HG03520 (cell line): Measurements from ENCODE around the gene HYCC2.
"Not testable (repeated sequence)": the region's sequence is repeated elsewhere in the genome, so short reads cannot be mapped to it uniquely, and the experiment has no call there.

Source experiments
- ATAC-seq: cut with Tn5 transposase; IDR thresholded peaks from one replicate; pipeline ENCODE4 v1.9.1; 2021; ENCODE audit warnings: mild to moderate bottlenecking, moderate library complexity; ENCODE audit not compliant: unreplicated experiment

HYCC2 gene

DNA sequence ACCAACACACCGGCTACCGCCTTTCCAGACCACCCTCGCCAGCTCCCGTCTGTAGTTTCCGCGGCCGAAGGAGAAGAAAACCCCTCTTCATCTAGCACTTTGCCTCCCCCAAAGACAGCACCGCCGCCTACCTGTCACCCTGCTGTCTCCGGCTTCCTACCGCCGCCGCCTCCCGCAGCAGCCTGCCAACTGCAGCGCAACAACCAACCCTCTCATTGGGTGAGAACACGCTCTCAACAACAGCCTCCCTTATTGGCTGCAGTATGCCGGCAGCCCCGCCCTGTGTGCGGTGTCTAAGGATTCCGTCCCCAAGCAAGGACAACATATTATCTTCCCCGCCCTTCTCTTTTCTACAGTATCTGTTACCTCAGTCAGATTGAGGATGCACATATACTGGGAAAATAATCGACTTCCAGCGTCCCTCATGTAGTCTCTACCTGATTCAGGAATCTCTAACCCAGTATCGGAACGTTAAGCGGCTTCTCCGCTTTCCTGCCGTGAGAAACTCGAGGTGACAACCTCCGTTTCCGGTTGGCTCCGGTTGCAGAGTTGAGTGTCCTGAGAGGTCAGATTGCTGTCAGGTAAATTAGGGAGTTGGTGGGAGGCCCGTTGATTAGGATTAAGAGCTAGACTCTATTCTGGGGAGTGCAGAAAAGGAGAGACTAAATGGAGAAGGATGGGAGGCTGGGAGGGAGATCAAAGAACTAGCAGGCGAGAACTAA, at the start of gene HYCC2, which contains the start of gene NDUFB3:
Gene HYCC2, minus strand, starts transcription at position 193 of the 722 bp plus-strand sequence. CDS start 47,662 bp downstream, outside the sequence.
Gene NDUFB3, plus strand, starts transcription at position 523 of the 722 bp plus-strand sequence. CDS start 6,882 bp downstream, outside the sequence.
- ATAC-seq = peak; percentile 96

DNA sequence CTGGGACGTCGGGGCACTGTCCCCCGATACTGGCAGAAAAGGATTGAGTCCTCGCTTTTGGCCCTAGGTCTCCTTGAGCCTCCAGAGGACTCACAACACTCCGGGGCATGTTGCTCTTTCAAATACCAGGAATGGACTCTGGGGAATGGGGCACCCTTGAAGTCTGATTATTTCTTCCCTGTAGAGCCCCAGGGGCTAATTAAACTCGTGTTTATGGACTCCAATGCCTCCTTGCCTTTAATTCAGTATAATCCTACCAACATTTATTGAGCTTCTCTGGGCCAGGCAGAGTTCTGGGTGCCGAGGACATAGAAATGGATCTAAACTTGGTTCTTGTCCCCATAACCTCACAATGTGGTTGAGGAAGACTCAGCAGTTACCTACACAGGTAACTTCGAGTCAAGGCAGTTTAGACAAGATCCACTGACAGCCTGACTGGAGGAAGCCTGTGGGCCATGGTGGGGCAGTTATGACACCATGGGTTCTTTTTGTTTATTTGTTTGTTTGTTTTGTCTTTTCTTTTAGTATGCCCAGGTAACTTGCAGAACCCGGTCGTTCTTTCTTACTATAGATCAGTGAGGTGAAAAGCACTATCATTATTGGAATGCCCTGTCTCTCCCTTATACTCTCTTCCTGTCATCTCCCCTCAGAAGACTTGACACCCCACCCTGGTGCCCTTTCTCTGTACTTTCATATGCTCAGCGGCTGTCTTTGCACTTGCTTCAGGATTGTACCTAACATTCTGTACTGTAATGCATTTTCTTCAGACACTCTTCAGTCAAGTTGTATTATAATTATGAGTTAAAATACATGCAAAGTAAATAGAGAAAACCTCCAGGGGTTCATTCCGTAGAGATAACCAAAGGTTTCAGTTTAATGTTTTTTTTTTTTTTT, 47.7 kb upstream of the HYCC2 start:
- ATAC-seq = peak; percentile 3

- peak; percentile 36 for ATAC-seq
Measured at GRCh38 chr2:201118121-201118960, 46.9 kb upstream of the HYCC2 start.

GRCh38 chr2:201117735-201118094, 46.2 kb upstream of the HYCC2 start:
- ATAC-seq = not testable (repeated sequence)

DNA sequence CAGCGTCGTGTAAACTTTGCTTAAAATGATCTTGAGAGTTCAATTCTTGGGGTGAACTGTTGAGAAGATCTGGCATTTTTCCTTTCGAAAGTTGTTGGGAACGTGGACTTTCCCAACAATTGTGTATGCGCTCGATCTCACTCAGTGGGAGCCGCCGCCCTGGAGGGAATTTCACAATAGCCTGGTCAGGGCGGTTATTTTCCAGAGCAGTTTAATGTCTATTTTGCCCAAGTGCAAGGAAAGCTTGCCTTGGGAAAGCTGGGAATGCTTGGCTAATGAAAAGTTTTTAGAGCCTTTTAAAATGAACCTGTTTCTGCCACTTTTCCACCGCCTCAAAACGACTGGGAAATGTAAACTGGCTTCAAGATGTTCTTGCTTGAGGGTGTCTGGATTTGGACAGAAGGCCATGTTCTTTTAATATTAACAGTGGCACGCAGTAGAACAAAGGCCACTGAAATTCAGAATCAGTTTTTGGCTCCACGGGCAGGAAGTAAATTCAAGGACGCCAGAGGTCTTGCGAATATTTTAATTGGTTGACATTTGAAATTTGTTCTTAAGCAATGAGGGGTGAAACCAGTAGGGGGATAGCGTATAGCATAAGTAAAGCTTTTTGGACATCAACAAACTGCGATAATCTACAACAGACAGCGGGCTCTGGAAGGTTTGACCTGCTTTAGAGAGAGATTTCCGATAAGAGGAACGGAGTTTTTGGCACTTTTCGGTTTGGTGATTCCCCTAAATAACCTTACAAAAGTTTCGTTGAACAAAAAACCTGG, 45.7 kb upstream of the HYCC2 start:
- ATAC-seq = no peak

- ATAC-seq = peak; percentile 39
Measured at GRCh38 chr2:201116115-201116958, 44.9 kb upstream of the HYCC2 start, which contains the start of gene CFLAR. Gene CFLAR (plus strand): TSS chr2:201116164. CDS start chr2:201129866, 13,702 bp downstream.

DNA sequence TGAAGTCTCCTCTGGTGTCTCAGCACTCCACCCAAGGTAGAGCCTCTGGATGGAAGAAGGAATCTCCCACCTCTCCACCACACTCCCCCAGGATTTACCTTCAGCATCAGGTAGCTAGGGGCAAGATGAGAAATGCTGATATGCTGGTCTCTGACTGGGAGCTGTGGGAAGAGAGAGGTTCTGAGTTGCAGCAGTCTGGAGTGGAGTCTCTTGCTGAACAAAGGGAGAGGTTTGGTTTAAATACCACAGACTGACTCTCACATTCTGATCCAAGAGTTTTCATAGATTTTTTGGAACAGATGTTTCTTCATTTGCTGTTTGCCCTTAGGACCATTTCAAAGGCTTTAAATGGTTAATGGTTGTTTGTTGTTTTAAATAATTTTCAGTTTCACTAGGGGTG, 43.4 kb upstream of the HYCC2 start:
- no peak for ATAC-seq

GRCh38 chr2:201114350-201114749, 42.9 kb upstream of the HYCC2 start:
- no peak for ATAC-seq

DNA sequence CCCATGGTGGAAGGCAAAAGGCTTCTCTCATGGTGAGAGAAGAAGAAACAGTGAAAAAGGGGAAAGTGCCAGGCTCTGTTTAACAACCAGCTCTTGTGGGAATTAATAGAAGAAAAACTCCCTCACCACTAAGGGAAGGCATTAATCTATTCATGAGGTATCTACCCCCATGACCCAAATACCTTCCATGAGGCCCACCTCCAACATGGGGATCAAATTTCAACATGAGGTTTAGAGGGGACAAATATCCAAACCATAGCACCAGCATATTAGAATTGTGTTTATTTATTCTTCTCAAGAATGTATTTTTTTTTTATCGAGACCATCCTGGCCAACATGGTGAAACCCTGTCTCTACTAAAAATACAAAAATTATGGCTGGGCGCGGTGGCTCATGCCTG, 39.6 kb upstream of the HYCC2 start:
- no peak for ATAC-seq

- no peak for ATAC-seq
Measured at GRCh38 chr2:201110615-201111014, 39.1 kb upstream of the HYCC2 start.

GRCh38 chr2:201109186-201109585, 37.7 kb upstream of the HYCC2 start:
- ATAC-seq = no peak

DNA sequence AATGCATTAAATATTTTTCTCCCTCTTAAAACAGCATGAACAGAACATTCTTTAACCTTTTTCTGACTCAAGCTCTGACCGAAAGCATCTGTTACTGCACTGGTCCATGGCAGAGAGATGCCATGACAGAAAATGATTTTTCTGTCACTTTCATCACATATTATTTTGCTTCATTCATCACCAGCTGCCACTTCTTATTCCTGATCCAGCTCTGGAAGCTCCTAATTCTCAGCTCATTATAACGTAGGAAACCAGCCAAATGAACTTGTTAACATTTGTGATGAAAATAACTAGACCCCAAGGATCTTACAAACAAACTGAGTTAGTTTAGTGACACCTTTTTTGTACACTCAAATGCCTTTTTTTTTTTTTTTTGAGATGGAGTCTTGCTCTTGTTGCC, 36.9 kb upstream of the HYCC2 start:
- ATAC-seq = no peak

- ATAC-seq = no peak
Measured at GRCh38 chr2:201107624-201108023, 36.2 kb upstream of the HYCC2 start.

DNA sequence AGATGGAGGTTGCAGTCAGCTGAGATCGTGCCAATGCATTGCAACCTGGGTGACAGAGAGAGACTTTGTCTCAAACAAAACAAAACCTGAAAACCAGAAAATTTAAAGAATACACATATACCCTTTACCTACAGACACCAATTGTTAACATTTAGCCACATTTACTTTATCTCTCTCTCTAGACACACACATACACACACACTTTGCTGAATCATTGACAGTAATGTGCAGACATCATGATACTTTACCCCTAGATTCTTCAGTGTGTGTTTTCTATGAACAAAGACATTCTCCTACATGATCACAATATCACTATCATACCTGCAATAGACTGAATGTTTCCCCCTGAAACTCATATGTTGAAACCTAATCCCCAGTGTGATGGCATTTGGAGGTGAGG, 34.3 kb upstream of the HYCC2 start:
- no peak for ATAC-seq

DNA sequence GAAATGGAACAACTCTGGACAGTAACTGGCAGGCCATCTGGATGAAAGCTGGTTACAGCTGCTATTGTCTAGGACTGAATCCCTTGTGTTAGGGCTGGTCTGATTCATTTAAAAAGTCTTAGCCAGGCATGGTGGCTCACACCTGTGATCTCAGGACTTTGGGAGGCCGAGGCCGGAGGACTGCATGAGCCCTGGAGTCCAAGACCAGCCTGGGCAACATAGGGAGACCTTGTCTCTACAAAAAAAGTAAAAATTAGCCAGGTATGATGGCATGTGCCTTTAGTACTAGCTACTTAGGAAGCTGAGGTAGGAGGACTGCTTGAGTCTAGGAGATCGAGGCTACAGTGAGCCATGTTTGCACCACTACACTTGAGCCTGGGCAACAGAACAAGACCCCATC, 29.0 kb upstream of the HYCC2 start:
- ATAC-seq = no peak

DNA sequence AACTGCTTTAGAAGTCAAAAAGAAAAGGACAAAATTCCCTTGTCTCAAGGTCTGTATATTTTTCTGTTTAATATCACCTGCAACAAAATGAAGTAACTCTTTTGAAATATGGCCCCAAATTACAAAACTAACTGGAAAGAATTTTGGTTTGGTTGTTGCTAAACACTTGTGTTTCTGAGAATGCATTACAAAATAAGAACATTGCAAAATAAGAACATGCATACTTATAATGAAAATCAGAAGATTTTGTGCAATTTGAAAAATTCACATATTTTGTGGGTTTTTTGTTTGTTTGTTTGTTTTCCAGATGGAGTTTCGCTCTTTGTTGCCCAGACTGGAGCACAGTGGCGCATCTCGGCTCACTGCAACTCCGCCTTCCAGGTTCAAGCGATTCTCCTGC, 22.1 kb upstream of the HYCC2 start:
- ATAC-seq = no peak

DNA sequence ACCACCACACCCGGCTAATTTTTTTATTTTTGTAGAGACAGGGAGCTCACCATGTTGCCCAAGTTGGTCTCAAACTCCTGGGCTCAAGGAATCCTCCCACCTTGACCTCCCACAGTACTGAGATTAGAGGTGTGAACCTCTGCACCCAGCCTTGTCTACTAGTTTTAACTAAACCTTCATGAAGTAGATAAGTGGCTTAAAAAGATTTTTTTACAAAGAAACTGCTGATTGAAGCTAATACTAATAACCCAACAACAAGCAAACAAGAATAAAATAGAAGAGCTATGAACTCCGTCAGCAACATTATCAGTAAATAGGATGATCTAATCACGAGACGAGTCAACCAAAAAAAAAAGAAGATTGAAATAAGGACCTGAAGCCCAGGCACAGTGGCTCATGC, 19.1 kb upstream of the HYCC2 start:
- no peak for ATAC-seq

GRCh38 chr2:201084863-201085262, 13.4 kb upstream of the HYCC2 start:
- ATAC-seq = no peak

GRCh38 chr2:201074996-201075395, 3.5 kb upstream of the HYCC2 start:
- ATAC-seq = no peak
